HG03521 (cell line): Measurements from ENCODE around the gene LYPLAL1.
"Not testable (repeated sequence)": the region's sequence is repeated elsewhere in the genome, so short reads cannot be mapped to it uniquely, and the experiment has no call there.

Experiments
- ATAC-seq: cut with Tn5 transposase; IDR thresholded peaks from one replicate; pipeline ENCODE4 v1.9.1; 2021; ENCODE audit warnings: mild to moderate bottlenecking, moderate library complexity; ENCODE audit not compliant: unreplicated experiment

The LYPLAL1 gene

DNA sequence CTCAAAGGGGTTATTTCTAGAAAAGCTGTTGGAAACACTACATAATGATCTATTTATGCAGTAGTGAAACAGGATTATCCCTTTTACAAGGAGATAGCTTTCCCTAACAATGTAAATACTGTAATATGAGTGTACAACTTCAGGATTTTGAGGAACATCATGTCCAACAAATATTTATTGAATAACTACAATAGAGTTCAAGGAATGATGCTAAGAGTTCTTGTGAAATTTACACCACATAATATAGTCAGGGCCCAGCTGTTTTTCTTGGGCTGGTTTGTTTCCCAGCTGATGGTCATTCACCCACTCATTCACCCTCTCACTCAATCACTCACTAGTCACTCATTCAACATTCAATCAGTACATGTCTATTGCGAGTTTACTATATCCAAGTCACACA lies 12.3 kb upstream of the LYPLAL1 start:
- no peak for ATAC-seq

DNA sequence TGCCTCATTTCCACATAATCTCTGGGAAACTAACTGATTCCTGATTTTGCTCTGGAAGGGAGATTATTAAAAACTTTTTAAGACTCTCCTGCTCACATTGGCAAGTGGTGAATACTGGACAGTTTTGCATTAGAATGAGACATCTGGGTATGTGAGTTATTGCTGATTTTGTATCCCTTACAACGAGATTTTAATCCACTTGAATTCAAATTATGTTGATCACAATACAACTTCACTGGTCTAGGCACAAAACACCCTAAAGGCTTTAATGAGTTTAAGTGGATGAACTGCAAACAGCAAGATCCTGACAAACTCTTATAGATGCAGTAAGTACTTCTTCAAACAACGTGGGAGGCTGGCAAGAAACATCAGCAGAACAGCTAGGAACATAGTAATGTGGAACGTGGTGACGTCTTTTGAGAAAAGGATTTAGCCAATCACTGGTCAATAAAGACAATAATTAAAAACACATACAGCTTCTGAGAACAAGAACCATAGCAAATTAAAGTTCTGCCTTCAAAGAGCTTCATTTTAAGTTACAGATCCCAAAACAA lies 10.2 kb upstream of the LYPLAL1 start:
- no peak for ATAC-seq

DNA sequence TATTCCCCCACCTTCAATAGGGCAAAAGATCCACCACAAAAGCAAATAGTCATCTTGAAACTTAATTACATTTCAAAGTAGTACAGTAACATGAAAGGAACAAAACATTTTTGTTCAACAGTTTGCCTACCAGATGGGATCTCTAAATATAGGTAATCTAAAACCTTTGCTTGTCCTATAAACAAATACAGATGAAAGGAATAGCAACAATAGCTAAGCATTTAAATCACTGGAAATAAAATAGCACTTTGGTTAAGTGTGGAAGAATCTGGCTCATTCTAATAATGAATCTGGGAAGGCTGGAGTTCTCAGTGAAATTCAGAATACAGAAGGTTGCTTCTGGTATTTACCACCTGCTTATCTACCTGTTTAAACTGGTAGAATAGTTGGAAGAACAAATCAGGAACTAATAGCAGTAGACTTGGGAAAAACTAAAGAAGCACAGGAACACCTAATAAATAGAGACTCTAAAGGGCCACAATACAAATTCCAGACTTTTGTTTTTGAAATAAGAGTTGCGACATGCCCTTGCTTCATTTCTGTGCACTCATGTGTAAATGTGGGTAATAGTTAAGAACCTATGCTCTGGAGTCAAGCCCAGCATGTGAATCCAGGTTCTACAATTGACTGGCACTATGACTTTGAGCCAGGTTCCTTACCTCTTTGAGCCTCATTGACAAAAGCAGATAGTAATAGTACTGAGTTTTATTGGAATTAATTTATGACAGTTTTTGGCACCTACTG lies 2.3 kb upstream of the LYPLAL1 start:
- no peak for ATAC-seq

DNA sequence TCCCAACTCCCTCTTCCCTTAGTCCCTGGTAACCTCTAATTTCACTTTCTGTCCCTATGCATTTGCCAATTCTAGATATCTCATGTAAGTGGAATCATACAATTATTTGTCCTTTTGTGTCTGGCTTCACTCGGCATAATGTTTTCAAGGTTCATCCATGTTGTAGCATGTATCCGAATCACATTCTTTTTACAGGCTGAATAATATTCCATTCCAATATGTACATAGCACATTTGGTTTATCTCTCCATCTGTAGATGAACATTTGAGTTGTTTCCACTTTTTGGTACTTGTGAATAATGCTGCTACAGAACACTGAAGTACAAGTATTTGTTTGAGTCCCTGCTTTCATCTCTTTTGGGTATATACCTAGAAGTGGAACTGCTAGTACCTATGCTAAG lies 857 bp upstream of the LYPLAL1 start:
- ATAC-seq: no peak

DNA sequence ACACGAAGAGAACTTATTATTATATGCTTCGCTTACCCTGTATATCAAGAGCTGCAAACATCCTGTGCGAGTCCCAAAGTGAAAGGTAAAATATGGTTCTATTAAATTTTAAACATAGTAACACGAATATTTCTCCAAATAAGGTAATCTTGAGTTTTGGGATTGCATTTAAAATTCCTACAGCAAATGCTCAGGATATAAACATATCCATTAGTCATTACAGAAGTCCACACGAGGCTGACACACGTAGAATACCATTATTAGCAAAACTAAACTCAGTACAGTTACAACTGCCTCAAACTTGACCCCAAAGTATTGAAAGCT lies 282 bp upstream of the LYPLAL1 start:
- no peak for ATAC-seq

DNA sequence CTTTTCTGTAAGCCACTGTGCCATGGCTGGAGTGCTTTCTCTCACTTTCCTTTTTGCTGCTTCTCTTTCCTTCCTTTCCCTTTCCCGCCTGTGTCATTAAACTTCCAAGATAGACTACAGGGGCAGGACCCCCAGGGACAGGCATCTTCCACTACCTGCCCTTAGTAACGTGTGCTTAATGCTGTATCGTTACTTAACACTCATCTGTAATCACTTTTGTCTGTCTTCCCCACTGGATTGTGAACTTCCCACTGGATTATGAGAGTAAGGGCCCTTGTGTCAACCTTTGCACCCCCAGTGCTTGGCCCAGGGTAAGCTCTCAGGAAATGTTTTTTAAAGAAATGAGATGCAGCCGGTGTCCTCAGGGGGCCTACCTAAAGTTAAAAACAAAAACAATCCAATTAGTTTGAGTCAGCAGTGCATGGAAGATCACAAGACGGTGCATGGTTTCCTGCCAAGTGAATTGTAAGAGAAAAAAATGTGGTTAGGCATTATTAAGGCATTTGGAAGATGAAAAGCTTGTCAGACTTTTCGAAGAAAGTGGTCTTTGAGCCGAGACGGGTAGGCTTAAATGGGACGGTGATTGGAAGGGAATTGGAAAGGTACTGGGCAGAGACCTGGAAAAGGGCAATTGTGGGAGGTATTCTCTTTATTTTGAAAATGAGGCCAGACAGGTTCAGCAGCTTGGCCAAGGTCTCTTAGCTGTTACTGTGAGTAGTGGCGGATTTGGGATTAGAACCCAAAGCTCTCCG lies 958 bp downstream of the LYPLAL1 start:
- peak; percentile 36 for ATAC-seq

DNA sequence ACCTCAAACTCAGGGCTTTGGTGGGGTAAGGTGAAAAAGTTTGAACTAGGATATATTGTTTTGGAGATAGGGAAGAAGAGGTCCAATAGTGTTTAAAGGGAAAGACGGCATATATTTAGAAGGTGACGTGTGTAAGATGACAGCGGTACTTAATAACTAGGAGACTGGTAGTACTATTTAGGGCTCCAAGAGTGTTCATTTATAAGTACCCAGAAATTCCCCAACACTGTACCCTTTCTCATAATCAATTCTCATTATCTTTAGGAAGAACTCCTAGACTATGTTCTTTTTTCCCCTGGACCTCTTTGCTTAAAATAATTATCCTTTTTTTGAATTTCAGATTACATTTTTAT lies 1.5 kb downstream of the LYPLAL1 start:
- no peak for ATAC-seq

DNA sequence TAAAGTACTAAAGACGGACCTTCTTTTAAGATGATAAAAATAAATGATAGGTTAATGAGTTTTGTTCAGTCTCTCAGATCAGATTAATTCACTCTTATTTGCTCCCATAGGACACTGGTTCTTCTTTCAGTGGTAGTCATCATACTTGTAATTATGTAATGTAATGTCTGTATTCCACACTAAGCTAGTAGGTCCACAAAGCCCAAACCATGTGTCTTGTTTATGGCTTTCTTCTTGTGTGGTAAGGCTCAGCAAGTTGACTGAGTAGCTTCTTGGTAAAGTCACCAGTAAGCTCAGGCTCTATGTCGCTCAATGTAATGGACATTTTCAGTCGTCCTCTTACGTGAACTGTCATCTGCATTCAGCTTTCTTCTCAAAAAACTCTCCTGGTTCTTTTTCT lies 2.5 kb downstream of the LYPLAL1 start:
- no peak for ATAC-seq

DNA sequence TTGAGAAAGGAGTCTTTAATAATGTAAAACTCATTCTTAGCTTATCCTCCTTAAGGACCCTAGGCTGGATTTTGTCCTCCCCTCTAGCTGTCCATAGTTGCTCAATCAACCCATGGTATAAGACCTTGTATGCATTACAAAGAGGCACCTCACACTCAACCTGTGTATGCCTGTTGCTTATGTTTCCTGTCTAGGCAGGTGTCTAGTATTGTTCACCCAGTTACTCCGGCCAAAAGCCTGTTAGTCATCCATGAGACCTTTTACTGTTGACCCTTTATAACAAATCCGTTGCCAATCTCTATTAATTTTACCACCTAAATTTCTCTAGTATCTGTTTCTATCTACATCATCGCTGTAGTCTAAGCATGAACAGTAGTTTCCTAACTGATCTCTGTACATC lies 3.7 kb downstream of the LYPLAL1 start:
- ATAC-seq: peak; percentile 21

DNA sequence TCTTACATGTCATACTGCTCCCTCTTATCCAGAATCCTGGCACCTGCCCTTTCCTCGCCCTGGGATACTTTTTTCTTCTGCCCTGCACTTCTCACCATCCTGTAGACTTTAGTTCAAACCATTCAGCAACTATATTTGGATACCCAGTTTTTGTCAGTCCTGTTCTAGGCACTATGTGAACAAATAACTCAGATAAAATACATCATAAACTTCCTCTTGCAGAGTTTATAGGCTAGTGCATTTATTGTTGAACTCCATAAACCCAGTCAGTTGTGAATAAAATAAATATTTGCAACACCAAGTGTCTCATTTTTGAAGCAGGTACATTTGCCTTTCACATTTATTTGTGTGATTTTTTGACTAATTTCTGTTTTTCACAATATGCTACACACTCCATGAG lies 4.3 kb downstream of the LYPLAL1 start:
- ATAC-seq: no peak

DNA sequence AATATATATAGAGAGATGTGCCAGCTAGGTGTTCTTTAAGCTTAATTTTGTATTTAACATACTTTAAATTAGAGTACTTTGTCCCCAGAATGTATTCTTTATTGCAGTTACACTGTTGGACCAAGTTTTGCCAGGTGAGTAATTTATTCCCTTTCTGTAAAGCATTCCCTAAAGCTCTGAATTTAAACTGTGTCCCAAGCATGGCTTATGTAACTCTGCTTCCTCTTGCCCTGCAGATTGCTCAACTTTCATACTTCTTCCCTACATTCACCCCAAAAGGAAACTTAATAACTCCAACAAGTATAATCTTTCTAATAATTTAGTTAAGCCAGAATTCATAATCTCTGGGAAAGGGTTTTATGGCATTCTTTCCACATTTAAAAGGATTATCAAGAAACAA lies 5.6 kb downstream of the LYPLAL1 start:
- no peak for ATAC-seq

DNA sequence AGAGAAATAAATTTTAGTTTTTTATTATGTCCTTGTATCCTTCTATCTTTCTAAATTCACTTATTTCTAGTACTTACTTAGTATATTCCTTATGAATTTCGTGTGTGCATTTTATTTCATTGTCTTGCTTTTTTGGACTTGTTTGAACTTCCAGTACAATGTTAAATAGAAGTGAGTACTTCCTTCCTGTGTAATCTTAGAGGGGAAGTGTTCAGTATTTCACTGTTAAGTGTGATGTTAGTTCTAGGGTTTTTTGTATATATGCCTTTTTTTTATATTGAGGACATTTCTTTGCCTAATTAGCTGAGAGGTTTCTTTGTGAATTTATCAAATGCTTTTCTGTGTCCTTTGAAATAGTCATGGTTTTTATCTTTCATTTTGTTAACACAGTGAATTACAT lies 10.7 kb downstream of the LYPLAL1 start:
- ATAC-seq: no peak

DNA sequence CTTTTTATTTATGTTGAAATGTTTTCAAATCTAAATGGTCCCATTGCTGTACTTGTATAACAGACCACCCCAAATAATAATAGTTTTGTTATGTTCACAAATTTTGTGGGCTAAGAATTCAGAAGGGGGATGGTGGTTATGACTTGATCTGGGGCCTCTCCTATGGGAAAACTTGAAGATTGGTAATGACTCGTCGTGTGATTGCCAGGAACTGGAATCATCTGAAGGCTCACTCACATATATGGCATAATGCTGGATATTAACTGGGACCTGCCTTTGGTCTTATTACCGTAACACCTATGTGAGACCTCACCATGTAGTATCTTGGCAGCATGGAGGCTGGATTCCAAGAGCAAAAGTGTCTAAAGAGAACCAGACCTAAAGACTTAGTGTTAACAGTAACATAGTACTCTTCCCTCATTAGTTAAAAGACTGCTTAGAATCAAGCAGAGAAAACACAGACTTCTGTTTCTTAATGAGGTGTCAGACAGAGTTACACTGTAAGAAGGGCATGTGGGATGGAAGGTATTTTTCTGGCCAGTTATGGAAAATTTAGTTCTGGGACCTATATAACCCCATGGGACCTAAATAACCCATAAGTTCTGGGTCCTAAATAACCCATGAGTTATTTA lies 11.9 kb downstream of the LYPLAL1 start:
- no peak for ATAC-seq

DNA sequence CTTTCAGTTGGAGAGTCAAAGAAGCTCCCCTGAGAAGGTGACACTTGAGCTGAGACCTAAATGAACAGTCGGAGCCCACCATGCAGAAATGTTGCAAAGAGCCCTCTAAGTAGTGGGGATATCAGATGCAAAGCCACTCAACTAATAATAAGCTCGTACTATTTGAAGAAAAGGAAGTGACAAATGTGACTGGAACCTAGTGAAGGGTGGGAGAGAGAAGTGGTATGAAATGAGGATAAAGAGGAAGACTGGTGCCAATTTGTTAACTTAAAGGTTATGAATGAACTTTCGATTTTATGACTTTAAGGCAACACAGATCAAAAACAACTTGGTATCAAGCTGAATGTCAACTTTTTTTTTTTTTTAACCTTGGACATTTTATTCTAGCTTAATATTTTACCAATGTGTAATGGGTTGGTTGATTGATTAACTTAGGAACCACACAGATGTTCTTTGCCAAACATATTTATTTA lies 14.7 kb downstream of the LYPLAL1 start:
- ATAC-seq: no peak

DNA sequence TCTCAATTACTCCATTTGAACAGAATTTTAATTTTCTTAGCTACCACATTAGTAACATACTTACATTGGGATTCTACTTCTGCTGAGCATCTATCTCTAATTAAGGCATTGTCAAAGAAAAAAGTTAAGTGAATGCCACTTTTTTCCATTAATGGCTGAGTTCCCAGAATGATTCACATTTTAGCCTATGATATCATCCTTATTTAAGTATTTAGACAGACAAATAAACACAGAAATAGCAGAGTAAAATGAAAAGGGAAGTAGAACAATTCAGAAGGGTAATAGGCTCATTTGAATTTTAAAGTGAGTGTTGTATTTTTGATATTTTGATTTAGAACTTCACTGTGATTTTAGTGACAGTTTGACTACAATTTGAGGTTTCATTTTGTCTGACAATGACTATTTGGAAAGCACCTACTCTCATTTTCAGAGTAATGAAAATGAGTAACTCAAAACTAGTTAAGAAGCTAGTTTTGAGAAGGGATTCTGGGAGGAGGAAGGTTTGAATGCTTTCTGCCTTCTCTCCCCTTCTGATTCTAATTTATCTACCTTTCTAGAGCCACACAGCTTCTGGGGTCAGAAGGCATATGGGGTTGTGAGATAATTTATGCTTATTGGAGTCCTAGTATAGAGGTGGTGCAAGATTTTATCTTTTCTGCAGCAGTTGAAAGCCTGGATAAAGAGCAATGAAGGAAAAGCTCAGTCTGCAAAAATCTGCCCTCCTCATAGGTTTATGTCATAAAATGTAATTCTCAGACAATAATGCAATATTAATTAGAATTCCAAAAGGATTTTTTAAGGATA lies 15.5 kb downstream of the LYPLAL1 start:
- ATAC-seq: peak; percentile 67

DNA sequence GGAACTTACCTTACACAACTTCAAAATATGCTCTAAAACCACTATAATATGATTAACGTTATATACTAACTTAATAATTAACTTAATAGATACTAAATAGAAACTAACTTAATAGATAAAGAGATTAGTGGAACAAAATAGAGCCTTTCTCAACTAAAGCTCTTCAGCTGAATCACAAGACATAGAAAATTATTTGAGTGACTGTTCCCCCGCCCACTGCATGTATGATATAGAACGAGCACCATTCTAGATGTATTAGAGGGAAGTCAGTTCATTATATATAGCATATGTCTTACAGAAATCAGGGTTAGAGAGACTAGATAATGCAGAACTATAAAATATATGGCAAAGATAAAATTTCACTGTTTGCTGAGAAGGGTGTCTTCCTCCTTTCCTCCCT lies 16.3 kb downstream of the LYPLAL1 start:
- no peak for ATAC-seq

DNA sequence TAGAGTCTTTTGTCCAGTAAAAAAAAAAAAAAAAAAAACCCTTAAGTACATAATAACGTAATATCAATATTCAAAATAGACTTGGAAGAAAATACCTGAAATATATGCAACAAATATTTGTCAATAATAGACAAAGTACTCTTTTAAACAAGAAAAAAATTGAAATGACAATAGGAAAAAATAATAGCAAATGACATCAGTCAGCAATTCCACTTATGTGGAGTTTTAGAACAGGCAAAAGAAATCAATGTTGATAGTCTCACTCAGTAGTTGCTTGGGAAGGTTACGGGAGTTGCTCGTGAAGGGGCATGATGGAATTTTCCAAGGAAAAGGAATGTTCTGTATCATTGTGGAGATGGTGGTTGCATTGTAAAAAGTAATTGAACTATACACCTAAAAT lies 16.9 kb downstream of the LYPLAL1 start:
- ATAC-seq: no peak

DNA sequence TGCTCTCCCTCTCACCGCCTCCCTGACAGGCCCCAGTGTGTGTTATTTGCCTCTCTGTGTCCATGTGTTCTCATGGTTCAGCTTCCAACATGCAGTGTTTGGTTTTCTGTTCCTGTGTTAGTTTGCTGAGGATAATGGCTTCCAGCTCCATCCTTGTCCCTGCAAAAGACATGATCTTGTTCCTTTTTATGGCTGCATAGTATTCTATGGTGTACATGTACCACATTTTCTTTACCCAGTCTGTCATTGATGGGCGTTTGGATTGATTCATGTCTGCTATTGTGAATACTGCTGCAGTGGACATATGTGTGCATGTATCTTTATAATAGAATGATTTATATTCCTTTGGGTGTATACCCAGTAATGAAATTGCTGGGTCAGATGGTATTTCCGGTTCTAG lies 22.2 kb downstream of the LYPLAL1 start:
- not testable (repeated sequence) for ATAC-seq

DNA sequence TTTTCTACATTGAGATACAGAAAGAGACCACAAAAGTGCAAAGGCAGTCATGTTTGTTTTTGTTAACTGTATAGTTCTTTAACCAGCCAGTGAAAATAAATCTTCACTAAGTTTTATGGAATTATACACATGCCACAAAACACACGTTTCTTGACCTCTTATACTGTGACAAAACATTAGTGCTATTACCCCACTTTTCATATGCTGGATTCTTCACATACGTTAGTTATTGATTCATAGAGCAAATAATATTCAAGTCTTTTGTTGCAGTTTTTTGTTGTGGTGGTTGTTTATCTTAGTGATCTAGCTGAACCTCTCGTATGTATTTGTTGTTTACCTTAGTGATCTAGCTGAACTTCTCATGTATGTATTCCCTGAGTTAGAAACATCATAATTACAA lies 28.0 kb downstream of the LYPLAL1 start:
- ATAC-seq: no peak

DNA sequence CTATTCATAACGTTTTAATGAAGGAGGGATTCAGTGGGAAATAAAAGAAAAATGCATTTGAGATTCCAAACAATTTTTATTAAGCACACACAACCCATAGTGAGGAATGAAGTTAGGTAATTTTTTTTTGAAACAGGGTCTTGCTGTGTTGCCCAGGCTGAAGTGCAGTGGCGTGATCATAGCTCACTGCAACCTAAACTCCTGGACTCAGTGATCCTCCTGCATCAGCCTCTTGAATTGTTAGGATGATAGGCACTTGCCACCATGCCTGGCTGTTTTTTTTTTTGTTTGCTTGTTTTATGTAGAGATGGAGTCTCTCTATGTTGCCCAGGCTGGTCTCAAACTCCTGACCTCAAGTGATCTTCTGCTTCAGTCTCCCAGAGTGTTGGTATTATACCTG lies 28.9 kb downstream of the LYPLAL1 start:
- ATAC-seq: no peak

DNA sequence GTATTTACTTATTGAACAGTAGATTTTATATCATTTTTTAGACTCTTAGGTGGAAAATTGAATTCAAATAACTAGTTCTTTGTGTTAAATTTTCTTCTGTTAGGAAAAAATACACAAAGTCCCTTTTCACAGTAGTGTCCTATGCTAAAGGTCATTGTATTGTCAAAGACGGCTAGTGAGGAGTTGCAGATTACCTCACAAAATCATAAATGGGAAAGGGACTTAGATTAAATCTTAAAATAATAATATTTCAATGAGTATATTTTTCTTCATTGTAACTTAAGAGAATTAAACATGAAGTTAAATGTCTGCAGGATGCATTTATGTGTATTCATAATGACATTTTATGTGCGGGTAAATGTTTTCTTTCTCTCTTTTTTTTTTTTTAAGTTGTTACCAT lies 32.7 kb downstream of the LYPLAL1 start:
- ATAC-seq: no peak
